SK-N-SH (cell line): ENCODE results near the gene COMT. TPM values are rescaled to one million over a fixed set of nuclear protein-coding genes. Genes with fewer than 3 reads are reported as not detected.
A peak's percentile ranks its signal among the peaks of the same experiment; 100 is the strongest.

Experiments
- CTCF ChIA-PET: fragments of 300-600, 350-600 bp; formaldehyde crosslinking; extraction: SDS; loops from one replicate; lab custom pipeline; 2021; lab: Yijun Ruan, JAX
- POLR2A ChIA-PET: fragments of 350-600 bp; sonication (Branson Sonifier 250); formaldehyde crosslinking; extraction: SDS; loops from one replicate; lab custom pipeline; 2020; ENCODE audit warnings: antibody characterized with exemption, inconsistent platforms; lab: Yijun Ruan, JAX
- DNase-seq: peaks from one replicate; pipeline ENCODE4 v3.0.0; 2012
- H2AFZ ChIP-seq: fragments of 200-600 bp; sonication (generic); 2 replicates; pipeline ENCODE4 v1.8.1; 2016; ENCODE audit warnings: antibody characterized with exemption, mild to moderate bottlenecking, low read depth
- H3F3A ChIP-seq: fragments of 200-600 bp; sonication (generic); replicated peaks from 2 replicates; pipeline ENCODE3; 2016; ENCODE audit warnings: antibody characterized with exemption, mild to moderate bottlenecking; ENCODE audit not compliant: insufficient read depth
- H3K27ac ChIP-seq, 2 experiments: fragments of 200-500 bp in 1 of 2; fragments of 200-600 bp in 1 of 2; sonication (Bioruptor generic) in 1 of 2; sonication (generic), shearing (Covaris generic) in 1 of 2; 2 replicates each; pipeline versions ENCODE4 v1.5.1 to v1.6.1; 2014 to 2016; ENCODE audit warnings: low read depth in 2 of 2, inconsistent platforms in 1 of 2, low read length in 1 of 2, mild to moderate bottlenecking in 1 of 2, mixed read lengths in 1 of 2
- H3K27me3 ChIP-seq: fragments of 200-600 bp; sonication (generic), shearing (Covaris generic); 2 replicates; pipeline ENCODE4 v1.6.1; 2016; ENCODE audit warnings: mixed run types; ENCODE audit not compliant: insufficient read depth
- H3K36me3 ChIP-seq, 2 experiments: fragments of 200-500 bp in 1 of 2; fragments of 200-600 bp in 1 of 2; sonication (Bioruptor generic) in 1 of 2; sonication (generic) in 1 of 2; replicated peaks in 1 of 2; 2 replicates each; pipeline versions ENCODE3 to v1.5.1; 2014 to 2016; ENCODE audit warnings: low read length in 1 of 2, mild to moderate bottlenecking in 1 of 2; ENCODE audit not compliant: insufficient read depth in 2 of 2, control insufficient read depth in 1 of 2
- H3K4me1 ChIP-seq, 2 experiments: fragments of 200-500 bp in 1 of 2; fragments of 200-600 bp in 1 of 2; sonication (Bioruptor generic) in 1 of 2; sonication (generic), shearing (Covaris generic) in 1 of 2; 2 replicates each; pipeline versions ENCODE4 v1.5.1 to v1.6.1; 2014 to 2016; ENCODE audit warnings: low read depth in 1 of 2, low read length in 1 of 2, mixed run types in 1 of 2; ENCODE audit not compliant: insufficient read depth in 2 of 2, control insufficient read depth in 1 of 2
- H3K4me2 ChIP-seq: fragments of 200-600 bp; sonication (generic), shearing (Covaris generic); 2 replicates; pipeline ENCODE4 v1.6.1; 2017; ENCODE audit warnings: mixed run types
- H3K4me3 ChIP-seq, 2 experiments: fragments of 200-500 bp in 1 of 2; fragments of 200-600 bp in 1 of 2; sonication (Bioruptor generic) in 1 of 2; sonication (generic), shearing (Covaris generic) in 1 of 2; 2 replicates each; pipeline versions ENCODE4 v1.5.1 to v1.8.1; 2014 to 2016; ENCODE audit warnings: low read depth in 2 of 2, inconsistent platforms in 1 of 2, low read length in 1 of 2, mild to moderate bottlenecking in 1 of 2, mixed read lengths in 1 of 2, moderate library complexity in 1 of 2
- H3K79me2 ChIP-seq: fragments of 200-600 bp; sonication (generic); 2 replicates; pipeline ENCODE4 v1.8.1; 2017; ENCODE audit warnings: mild to moderate bottlenecking; ENCODE audit not compliant: insufficient read depth
- H3K9ac ChIP-seq: fragments of 200-600 bp; sonication (generic); 2 replicates; pipeline ENCODE4 v1.6.1; 2017; ENCODE audit warnings: mixed run types
- H3K9me2 ChIP-seq: fragments of 200-600 bp; sonication (generic); 2 replicates; pipeline ENCODE4 v1.6.1; 2017; ENCODE audit warnings: mixed run types
- H3K9me3 ChIP-seq: fragments of 200-600 bp; sonication (generic); 2 replicates; pipeline ENCODE4 v1.6.1; 2017; ENCODE audit warnings: mixed run types, mild to moderate bottlenecking, moderate library complexity
- H4K20me1 ChIP-seq: fragments of 200-600 bp; sonication (generic); 2 replicates; pipeline ENCODE4 v1.6.1; 2017; ENCODE audit warnings: mild to moderate bottlenecking, mixed run types; ENCODE audit not compliant: insufficient read depth
- EP300 ChIP-seq, 2 experiments: IDR thresholded peaks; 2 replicates each; pipeline versions ENCODE4 v1.4.0 to v1.6.1; 2012; ENCODE audit warnings: borderline replicate concordance in 1 of 2, low read depth in 1 of 2, low read length in 1 of 2
- FOSL2 ChIP-seq: IDR thresholded peaks from 2 replicates; pipeline ENCODE4 v1.4.0; 2012; ENCODE audit warnings: low read depth, mild to moderate bottlenecking, moderate library complexity, borderline replicate concordance
- FOXJ3 ChIP-seq: sonication (generic); formaldehyde crosslinking; IDR thresholded peaks from 2 replicates; pipeline ENCODE4 v1.5.1; 2020; ENCODE audit warnings: mild to moderate bottlenecking, missing genetic modification reagents
- FOXM1 ChIP-seq: IDR thresholded peaks from 2 replicates; pipeline ENCODE4 v1.4.0; 2012; ENCODE audit warnings: low read depth, mild to moderate bottlenecking
- GABPA ChIP-seq: IDR thresholded peaks from 2 replicates; pipeline ENCODE4 v1.4.0; 2012; ENCODE audit warnings: low read depth, mild to moderate bottlenecking
- GATA2 ChIP-seq: sonication (generic); formaldehyde crosslinking; IDR thresholded peaks from 2 replicates; pipeline ENCODE4 v1.5.0; 2020; ENCODE audit warnings: mild to moderate bottlenecking, missing genetic modification reagents
- JUND ChIP-seq: IDR thresholded peaks from 2 replicates; pipeline ENCODE4 v1.4.0; 2012
- MXI1 ChIP-seq: IDR thresholded peaks from 2 replicates; pipeline ENCODE4 v1.6.1; 2012; ENCODE audit warnings: mild to moderate bottlenecking, low read depth, low read length, improper control_type of control experiment
- POLR2AphosphoS5 ChIP-seq: IDR thresholded peaks from 2 replicates; pipeline ENCODE4 v1.6.1; 2012; ENCODE audit warnings: low read depth, low read length
- RAD21 ChIP-seq: IDR thresholded peaks from 2 replicates; pipeline ENCODE4 v1.6.1; 2012; ENCODE audit warnings: mild to moderate bottlenecking, low read length
- RCOR1 ChIP-seq: fragments of 150-350 bp; IDR thresholded peaks from 2 replicates; pipeline ENCODE4 v1.6.1; 2017; ENCODE audit warnings: antibody characterized with exemption, low read length
- SMC3 ChIP-seq: IDR thresholded peaks from 2 replicates; pipeline ENCODE4 v1.6.1; 2012; ENCODE audit warnings: low read depth, low read length, improper control_type of control experiment
- TAF1 ChIP-seq: IDR thresholded peaks from 2 replicates; pipeline ENCODE4 v1.6.1; 2012; ENCODE audit warnings: low read depth, mild to moderate bottlenecking, low read length, moderate library complexity, borderline replicate concordance
- TCF12 ChIP-seq: IDR thresholded peaks from 2 replicates; pipeline ENCODE4 v1.4.0; 2012
- TEAD4 ChIP-seq: IDR thresholded peaks from 2 replicates; pipeline ENCODE4 v1.4.0; 2012; ENCODE audit warnings: mild to moderate bottlenecking, borderline replicate concordance; ENCODE audit not compliant: insufficient read depth
- YY1 ChIP-seq: IDR thresholded peaks from 2 replicates; pipeline ENCODE4 v1.4.0; 2012; ENCODE audit warnings: low read depth, mild to moderate bottlenecking
- ZBTB33 ChIP-seq: IDR thresholded peaks from 2 replicates; pipeline ENCODE4 v1.4.0; 2012; ENCODE audit warnings: low read depth, borderline replicate concordance
- WGBS: methylation state at CpG from one replicate; pipeline ENCODE4 v1.1.6; 2017; ENCODE audit warnings: low lambda C conversion rate; 5-methylcytosine and 5-hydroxymethylcytosine counted together
- polyA plus RNA-seq, 3 experiments: library from polyadenylated mRNA; depleted of rRNA; stranded (reverse); fragments of >200 nt; gene quantifications; 2 replicates each; pipeline ENCODE4 v1.2.3, GENCODE V29; 2012
- TF ChIP-seq, protein P1 (sequence below): fragments of 150-350 bp; IDR thresholded peaks from 2 replicates; pipeline ENCODE4 v1.6.1; 2016; ENCODE audit warnings: mild to moderate bottlenecking, low read depth, low read length
- TF ChIP-seq, protein P2 (sequence below): IDR thresholded peaks from 2 replicates; pipeline ENCODE4 v1.4.0; 2012; ENCODE audit warnings: low read depth, borderline replicate concordance
- TF ChIP-seq, protein P3 (sequence below): IDR thresholded peaks from 2 replicates; pipeline ENCODE4 v1.4.0; 2012; ENCODE audit warnings: low read depth
- TF ChIP-seq, protein P4 (sequence below): IDR thresholded peaks from 2 replicates; pipeline ENCODE4; 2012

The COMT gene
- polyA plus RNA-seq, 1 of the 3 experiments (the other 2 are of a cell fraction): 343 TPM

DNA sequence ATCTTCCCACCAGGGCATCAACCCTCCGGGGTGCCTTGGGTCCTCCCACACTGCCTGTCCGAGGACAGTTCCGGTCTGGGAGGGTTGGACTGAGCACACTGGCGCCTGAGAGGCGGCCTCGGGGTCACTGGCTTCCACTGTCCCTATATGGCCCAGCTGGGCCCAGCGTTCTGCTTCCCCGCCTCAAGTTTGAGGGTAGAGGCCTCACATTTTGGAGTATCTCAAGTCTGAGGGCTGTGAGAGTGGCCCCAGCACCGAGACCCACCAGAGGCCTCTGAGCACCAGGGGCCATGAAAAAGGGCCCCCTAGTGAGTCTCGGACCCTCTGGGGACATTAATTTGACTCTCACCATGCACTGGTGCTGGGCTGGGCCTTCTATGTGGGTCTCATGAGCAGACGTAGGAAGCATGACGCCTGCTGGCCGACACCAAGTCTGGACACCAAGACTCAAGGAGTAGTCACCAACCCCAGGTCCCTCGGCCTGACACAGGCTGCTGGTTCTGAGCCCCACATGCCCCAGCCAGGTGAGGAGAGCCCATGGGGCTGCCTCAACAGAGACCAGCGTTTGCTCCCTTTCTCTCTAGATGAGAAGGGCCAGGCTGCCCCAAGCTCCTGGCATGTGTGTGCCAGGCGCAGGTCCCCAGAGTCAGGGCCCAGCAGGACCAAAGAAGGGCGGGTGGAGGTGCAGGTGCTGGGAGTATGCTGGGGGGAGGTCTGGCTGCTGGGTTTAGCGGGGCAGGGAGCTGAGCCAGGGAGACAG lies 47.6 kb downstream of the COMT start:
- no peak for DNase-seq
- Histone ChIP-seq H3K27me3 (no peaks in the 10 kb centered on the region), H3K4me3 (no peak overlapping the region), H3F3A (no peaks in the 10 kb centered on the region), H4K20me1 (peaks cover 15% of the 10 kb centered on the region), H3K27ac (no peak overlapping the region; a peak in 1 of 4 replicates), H3K9me2 (no peaks in the 10 kb centered on the region), H3K9me3 (no peaks in the 10 kb centered on the region), H3K79me2 (peaks cover 7% of the 10 kb centered on the region; the same call in 1 of the 2 replicates), H3K36me3 (no peaks in the 10 kb centered on the region), H3K4me2 (no peak overlapping the region), H3K9ac (no peak overlapping the region), H2AFZ (no peak overlapping the region), H3K4me1 (peaks cover 6 to 72% of the 10 kb centered on the region in 2 experiments; a peak in 3 of 4 replicates)
- POLR2A ChIA-PET: interaction anchor here (1.5 kb wide), 1 partner anchor 24 kb away, joined by 4 read pairs; no protein-coding TSS in a partner anchor
- CTCF ChIA-PET: interaction anchor here (0.7 to 16.4 kb wide), 5 partner anchors 11 to 23 kb away, joined by 3 to 224 read pairs (median 4); no protein-coding TSS in a partner anchor
- 90% methylated on average over 13 of the region's 18 CpGs for WGBS
- TF ChIP-seq, protein P1, sequence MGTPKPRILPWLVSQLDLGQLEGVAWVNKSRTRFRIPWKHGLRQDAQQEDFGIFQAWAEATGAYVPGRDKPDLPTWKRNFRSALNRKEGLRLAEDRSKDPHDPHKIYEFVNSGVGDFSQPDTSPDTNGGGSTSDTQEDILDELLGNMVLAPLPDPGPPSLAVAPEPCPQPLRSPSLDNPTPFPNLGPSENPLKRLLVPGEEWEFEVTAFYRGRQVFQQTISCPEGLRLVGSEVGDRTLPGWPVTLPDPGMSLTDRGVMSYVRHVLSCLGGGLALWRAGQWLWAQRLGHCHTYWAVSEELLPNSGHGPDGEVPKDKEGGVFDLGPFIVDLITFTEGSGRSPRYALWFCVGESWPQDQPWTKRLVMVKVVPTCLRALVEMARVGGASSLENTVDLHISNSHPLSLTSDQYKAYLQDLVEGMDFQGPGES: no peak
- TF ChIP-seq TCF12 (no peak), JUND (no peak), POLR2AphosphoS5 (no peak), EP300 (IDR thresholded peaks at IDR 0.05; ENCODE audit: borderline replicate concordance in 1 of 2, low read depth in 1 of 2, low read length in 1 of 2) (no peak), GATA2 (CRISPR knock-in tag) (no peak), GABPA (no peak), MXI1 (no peak), ZBTB33 (no peak), SMC3 (no peak)

DNA sequence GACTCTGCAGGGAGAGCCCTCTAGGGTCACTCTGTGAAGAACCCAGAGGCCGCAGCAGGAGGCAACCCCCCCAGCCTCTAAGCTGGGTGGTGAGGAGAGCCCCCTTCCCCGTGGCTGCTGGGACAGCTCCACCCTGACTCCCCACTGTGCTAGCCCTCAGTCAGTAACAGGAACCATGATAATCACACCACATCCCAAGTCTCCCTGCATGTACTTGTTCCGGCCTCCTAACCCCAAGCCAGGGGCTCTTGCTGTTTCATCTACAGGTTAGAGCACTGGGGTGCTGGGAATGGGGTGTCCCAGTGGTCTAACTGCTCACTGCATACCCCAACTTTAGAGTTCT lies 48.1 kb downstream of the COMT start:
- Histone ChIP-seq H3K4me2 (no peak overlapping the region), H3K4me1 (peaks cover under 1 to 66% of the 10 kb centered on the region in 2 experiments; a peak in 2 of 4 replicates), H3K9me3 (no peaks in the 10 kb centered on the region), H3K79me2 (peaks cover 3% of the 10 kb centered on the region; the same call in 1 of the 2 replicates), H3K4me3 (no peak overlapping the region), H4K20me1 (peaks cover 14% of the 10 kb centered on the region), H3K36me3 (no peaks in the 10 kb centered on the region), H3K9me2 (no peaks in the 10 kb centered on the region), H3K27me3 (no peaks in the 10 kb centered on the region), H3K9ac (no peak overlapping the region), H2AFZ (no peak overlapping the region), H3F3A (no peaks in the 10 kb centered on the region), H3K27ac (peak overlapping the region in 1 of 2 experiments; percentile 23; a peak in 1 of 4 replicates)
- ChIA-PET CTCF (interaction anchor here (1.1 to 16.4 kb wide), 6 partner anchors 10 to 48 kb away, joined by 3 to 224 read pairs (median 4); partner anchors contain the start of genes COMT and TXNRD2), POLR2A (interaction anchor here (1.5 kb wide), 1 partner anchor 23 kb away, joined by 4 read pairs; no protein-coding TSS in a partner anchor)
- WGBS: 43% methylated on average over 1 of the region's 3 CpGs
- DNase-seq: no peak
- no peak for TF ChIP-seq FOXM1
- no peak for TF ChIP-seq GATA2 (CRISPR knock-in tag)
- no peak for TF ChIP-seq SMC3
- TF ChIP-seq JUND: no peak
- TF ChIP-seq, protein P2, sequence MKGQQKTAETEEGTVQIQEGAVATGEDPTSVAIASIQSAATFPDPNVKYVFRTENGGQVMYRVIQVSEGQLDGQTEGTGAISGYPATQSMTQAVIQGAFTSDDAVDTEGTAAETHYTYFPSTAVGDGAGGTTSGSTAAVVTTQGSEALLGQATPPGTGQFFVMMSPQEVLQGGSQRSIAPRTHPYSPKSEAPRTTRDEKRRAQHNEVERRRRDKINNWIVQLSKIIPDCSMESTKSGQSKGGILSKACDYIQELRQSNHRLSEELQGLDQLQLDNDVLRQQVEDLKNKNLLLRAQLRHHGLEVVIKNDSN: no peak
- TF ChIP-seq RCOR1: no peak
- TF ChIP-seq TAF1: no peak
- TF ChIP-seq FOXJ3 (CRISPR knock-in tag): no peak
- TF ChIP-seq, protein P3, sequence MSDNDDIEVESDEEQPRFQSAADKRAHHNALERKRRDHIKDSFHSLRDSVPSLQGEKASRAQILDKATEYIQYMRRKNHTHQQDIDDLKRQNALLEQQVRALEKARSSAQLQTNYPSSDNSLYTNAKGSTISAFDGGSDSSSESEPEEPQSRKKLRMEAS: no peak
- TF ChIP-seq FOSL2: no peak
- no peak for TF ChIP-seq RAD21
- TF ChIP-seq, protein P1: no peak
- no peak for TF ChIP-seq YY1
- TF ChIP-seq, protein P4, sequence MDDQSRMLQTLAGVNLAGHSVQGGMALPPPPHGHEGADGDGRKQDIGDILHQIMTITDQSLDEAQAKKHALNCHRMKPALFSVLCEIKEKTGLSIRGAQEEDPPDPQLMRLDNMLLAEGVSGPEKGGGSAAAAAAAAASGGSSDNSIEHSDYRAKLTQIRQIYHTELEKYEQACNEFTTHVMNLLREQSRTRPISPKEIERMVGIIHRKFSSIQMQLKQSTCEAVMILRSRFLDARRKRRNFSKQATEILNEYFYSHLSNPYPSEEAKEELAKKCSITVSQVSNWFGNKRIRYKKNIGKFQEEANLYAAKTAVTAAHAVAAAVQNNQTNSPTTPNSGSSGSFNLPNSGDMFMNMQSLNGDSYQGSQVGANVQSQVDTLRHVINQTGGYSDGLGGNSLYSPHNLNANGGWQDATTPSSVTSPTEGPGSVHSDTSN: no peak
- TF ChIP-seq TEAD4: no peak
